ENCODE results near the gene USP13.
"Not testable (repeated sequence)": the region's sequence is repeated elsewhere in the genome, so short reads cannot be mapped to it uniquely, and the experiment has no call there.

The USP13 gene

GRCh38 chr3:179666436-179667035 is 13.7 kb downstream of the USP13 start:
- no peak for DNase-seq (ENCODE audit: low spot score in 2 of 2)

DNA sequence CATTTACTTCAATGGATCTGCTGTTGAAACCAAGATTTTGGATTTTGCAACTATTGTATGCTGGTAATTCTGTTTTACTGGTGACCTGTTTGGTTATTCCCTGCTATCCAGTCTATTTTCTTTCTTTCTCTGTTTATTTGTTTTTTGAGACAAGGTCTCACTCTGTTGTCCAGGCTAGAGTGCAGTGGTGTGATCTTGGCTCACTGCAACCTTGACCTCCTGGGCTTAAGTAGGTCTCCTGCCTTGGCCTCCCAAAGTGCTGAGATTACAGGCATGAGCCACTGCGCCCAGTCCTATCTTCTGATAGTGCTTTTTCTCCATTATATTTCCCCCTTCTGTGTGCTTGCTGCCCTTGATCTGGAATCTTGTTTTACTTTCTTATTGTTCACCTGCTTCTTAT is 15.6 kb downstream of the USP13 start:
- H3K36me3 Mint-ChIP-seq (ENCODE audit: insufficient read depth): no peaks in the 10 kb centered on the region

More at GRCh38 chr3:179666436-179667035, 13.7 kb downstream of the USP13 start:
- Mint-ChIP-seq H3K27me3 (no peaks in the 10 kb centered on the region), H3K36me3 (ENCODE audit: insufficient read depth) (no peaks in the 10 kb centered on the region), H3K9me3 (no peaks in the 10 kb centered on the region), H3K27ac (ENCODE audit: low read depth) (no peak overlapping the region), H3K4me1 (peaks cover 25% of the 10 kb centered on the region), H3K4me3 (no peak overlapping the region)
- ATAC-seq (replicated peaks; ENCODE audit: extremely low read depth, poor library complexity, severe bottlenecking): no peak

DNA sequence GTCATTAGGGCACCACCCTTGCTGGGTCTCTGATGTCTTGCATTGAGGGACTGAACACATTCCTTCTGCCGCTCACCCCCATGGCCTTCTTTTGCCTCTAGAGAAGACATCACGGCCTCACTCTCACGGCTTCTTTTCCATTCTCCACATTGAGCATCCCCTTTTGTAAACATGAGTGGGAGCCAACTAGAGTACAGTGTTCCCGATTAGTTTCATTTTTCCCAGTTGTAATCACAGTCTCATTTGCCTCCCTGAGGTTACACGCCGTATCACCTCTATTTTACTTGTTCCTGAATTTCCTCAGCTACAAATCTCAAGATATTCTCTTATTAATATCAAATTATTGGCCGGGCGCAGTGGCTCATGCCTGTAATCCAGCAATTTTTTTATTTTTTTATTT is 17.5 kb downstream of the USP13 start:
- Mint-ChIP-seq H3K36me3 (ENCODE audit: insufficient read depth) (no peaks in the 10 kb centered on the region), H3K27ac (ENCODE audit: low read depth) (no peak overlapping the region), H3K27me3 (no peaks in the 10 kb centered on the region), H3K4me3 (no peak overlapping the region), H3K9me3 (no peaks in the 10 kb centered on the region), H3K4me1 (peaks cover 14% of the 10 kb centered on the region)
- no peak for DNase-seq (ENCODE audit: low spot score in 2 of 2)
- ATAC-seq (replicated peaks; ENCODE audit: extremely low read depth, poor library complexity, severe bottlenecking): no peak

More for the DNA sequence above, 15.6 kb downstream of the USP13 start:
- Mint-ChIP-seq H3K9me3 (no peaks in the 10 kb centered on the region), H3K4me3 (no peak overlapping the region), H3K27me3 (no peaks in the 10 kb centered on the region), H3K27ac (ENCODE audit: low read depth) (no peak overlapping the region), H3K4me1 (peaks cover 25% of the 10 kb centered on the region)
- ATAC-seq (replicated peaks; ENCODE audit: extremely low read depth, poor library complexity, severe bottlenecking) (no peak), DNase-seq (ENCODE audit: low spot score in 2 of 2) (no peak)

- DNase-seq (ENCODE audit: low spot score in 2 of 2) (no peak), ATAC-seq (replicated peaks; ENCODE audit: extremely low read depth, poor library complexity, severe bottlenecking) (no peak)
- no peaks in the 10 kb centered on the region for H3K36me3 Mint-ChIP-seq (ENCODE audit: insufficient read depth)
- no peak overlapping the region for H3K27ac Mint-ChIP-seq (ENCODE audit: low read depth)
- peaks cover 8% of the 10 kb centered on the region for H3K4me1 Mint-ChIP-seq
- no peak overlapping the region for H3K4me3 Mint-ChIP-seq
- no peaks in the 10 kb centered on the region for H3K9me3 Mint-ChIP-seq
- no peaks in the 10 kb centered on the region for H3K27me3 Mint-ChIP-seq
Observed at GRCh38 chr3:179671309-179671708, 18.5 kb downstream of the USP13 start.

DNA sequence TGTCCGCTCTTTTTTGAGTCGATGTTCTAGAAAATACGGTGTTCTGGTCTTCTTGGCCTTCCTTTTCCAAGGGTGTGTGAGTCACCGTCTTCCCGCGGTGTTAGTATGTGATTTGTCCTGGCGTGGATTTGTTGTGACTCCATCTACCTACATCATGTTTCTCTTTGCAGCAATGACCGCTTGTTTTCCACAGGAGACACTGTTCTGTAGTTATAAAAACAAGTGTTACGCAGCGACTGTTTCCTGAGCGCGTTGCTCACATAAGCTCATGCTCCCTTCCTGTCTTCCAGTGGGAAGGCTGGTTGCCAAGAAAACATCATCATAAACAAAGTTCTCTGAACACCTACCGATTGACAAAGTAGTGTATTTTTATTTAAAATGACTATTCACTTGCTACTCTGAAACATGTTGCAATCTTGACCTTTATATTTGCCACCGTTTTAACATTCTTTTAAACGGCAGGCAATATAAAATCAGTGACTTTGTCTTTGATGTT is 19.0 kb downstream of the USP13 start:
- Mint-ChIP-seq H3K36me3 (ENCODE audit: insufficient read depth) (no peaks in the 10 kb centered on the region), H3K4me1 (peaks cover 8% of the 10 kb centered on the region), H3K4me3 (no peak overlapping the region), H3K27ac (ENCODE audit: low read depth) (no peak overlapping the region), H3K9me3 (no peaks in the 10 kb centered on the region), H3K27me3 (no peaks in the 10 kb centered on the region)
- ATAC-seq (replicated peaks; ENCODE audit: extremely low read depth, poor library complexity, severe bottlenecking) (no peak), DNase-seq (ENCODE audit: low spot score in 2 of 2) (no peak)

- no peaks in the 10 kb centered on the region for H3K36me3 Mint-ChIP-seq (ENCODE audit: insufficient read depth)
- no peak overlapping the region for H3K4me3 Mint-ChIP-seq
- H3K27ac Mint-ChIP-seq (ENCODE audit: low read depth): peak overlapping the region; percentile 25
- no peaks in the 10 kb centered on the region for H3K27me3 Mint-ChIP-seq
- DNase-seq (ENCODE audit: low spot score in 2 of 2) (no peak), ATAC-seq (replicated peaks; ENCODE audit: extremely low read depth, poor library complexity, severe bottlenecking) (no peak)
- no peaks in the 10 kb centered on the region for H3K9me3 Mint-ChIP-seq
- peaks cover 8% of the 10 kb centered on the region for H3K4me1 Mint-ChIP-seq
Observed at GRCh38 chr3:179672918-179673317, 20.1 kb downstream of the USP13 start.

DNA sequence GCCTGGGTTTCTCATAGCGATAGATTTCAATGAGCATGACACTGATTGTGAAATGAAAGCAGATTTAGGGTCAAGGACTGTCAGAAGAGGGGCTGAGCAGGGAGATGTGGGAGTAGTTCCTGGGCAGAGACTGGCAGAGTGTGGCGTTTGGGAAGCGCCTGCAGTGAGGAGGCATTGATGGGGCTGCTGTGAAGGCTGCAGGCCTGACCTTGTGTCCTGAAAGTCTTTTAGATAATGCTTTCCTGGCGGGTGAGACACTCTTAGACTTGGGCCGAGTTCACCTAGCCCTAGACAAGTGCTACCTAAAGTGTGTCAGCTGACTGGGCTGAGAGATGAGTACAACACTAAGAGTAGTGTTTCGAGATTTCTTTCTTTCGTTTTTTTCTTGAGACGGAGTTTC is 20.7 kb downstream of the USP13 start:
- Mint-ChIP-seq H3K4me3 (no peak overlapping the region), H3K9me3 (no peaks in the 10 kb centered on the region), H3K4me1 (peaks cover 8% of the 10 kb centered on the region), H3K27me3 (no peaks in the 10 kb centered on the region), H3K36me3 (ENCODE audit: insufficient read depth) (no peaks in the 10 kb centered on the region), H3K27ac (ENCODE audit: low read depth) (no peak overlapping the region)
- no peak for DNase-seq (ENCODE audit: low spot score in 2 of 2)
- ATAC-seq (replicated peaks; ENCODE audit: extremely low read depth, poor library complexity, severe bottlenecking): no peak

- no peaks in the 10 kb centered on the region for H3K36me3 Mint-ChIP-seq (ENCODE audit: insufficient read depth)
- H3K27me3 Mint-ChIP-seq: no peaks in the 10 kb centered on the region
- H3K9me3 Mint-ChIP-seq: no peaks in the 10 kb centered on the region
- DNase-seq (ENCODE audit: low spot score in 2 of 2): no peak
- no peak overlapping the region for H3K27ac Mint-ChIP-seq (ENCODE audit: low read depth)
- H3K4me1 Mint-ChIP-seq: peaks cover 8% of the 10 kb centered on the region
- ATAC-seq (replicated peaks; ENCODE audit: extremely low read depth, poor library complexity, severe bottlenecking): no peak
- no peak overlapping the region for H3K4me3 Mint-ChIP-seq
Observed at GRCh38 chr3:179676081-179676480, 23.2 kb downstream of the USP13 start.

GRCh38 chr3:179677884-179678283 is 25.0 kb downstream of the USP13 start:
- H3K9me3 Mint-ChIP-seq: no peaks in the 10 kb centered on the region

GRCh38 chr3:179681492-179682263 is 28.8 kb downstream of the USP13 start:
- DNase-seq (ENCODE audit: low spot score in 2 of 2): no peak
- H3K36me3 Mint-ChIP-seq (ENCODE audit: insufficient read depth): peaks cover 8% of the 10 kb centered on the region
- H3K4me3 Mint-ChIP-seq: no peak overlapping the region
- no peaks in the 10 kb centered on the region for H3K27me3 Mint-ChIP-seq
- H3K4me1 Mint-ChIP-seq: no peaks in the 10 kb centered on the region
- no peak for ATAC-seq (replicated peaks; ENCODE audit: extremely low read depth, poor library complexity, severe bottlenecking)
- no peaks in the 10 kb centered on the region for H3K9me3 Mint-ChIP-seq
- H3K27ac Mint-ChIP-seq (ENCODE audit: low read depth): peak overlapping the region; percentile 32

More at GRCh38 chr3:179677884-179678283, 25.0 kb downstream of the USP13 start:
- Mint-ChIP-seq H3K36me3 (ENCODE audit: insufficient read depth) (peaks cover 3% of the 10 kb centered on the region), H3K4me3 (no peak overlapping the region), H3K4me1 (peaks cover 4% of the 10 kb centered on the region), H3K27me3 (no peaks in the 10 kb centered on the region), H3K27ac (ENCODE audit: low read depth) (no peak overlapping the region)
- no peak for ATAC-seq (replicated peaks; ENCODE audit: extremely low read depth, poor library complexity, severe bottlenecking)
- no peak for DNase-seq (ENCODE audit: low spot score in 2 of 2)

DNA sequence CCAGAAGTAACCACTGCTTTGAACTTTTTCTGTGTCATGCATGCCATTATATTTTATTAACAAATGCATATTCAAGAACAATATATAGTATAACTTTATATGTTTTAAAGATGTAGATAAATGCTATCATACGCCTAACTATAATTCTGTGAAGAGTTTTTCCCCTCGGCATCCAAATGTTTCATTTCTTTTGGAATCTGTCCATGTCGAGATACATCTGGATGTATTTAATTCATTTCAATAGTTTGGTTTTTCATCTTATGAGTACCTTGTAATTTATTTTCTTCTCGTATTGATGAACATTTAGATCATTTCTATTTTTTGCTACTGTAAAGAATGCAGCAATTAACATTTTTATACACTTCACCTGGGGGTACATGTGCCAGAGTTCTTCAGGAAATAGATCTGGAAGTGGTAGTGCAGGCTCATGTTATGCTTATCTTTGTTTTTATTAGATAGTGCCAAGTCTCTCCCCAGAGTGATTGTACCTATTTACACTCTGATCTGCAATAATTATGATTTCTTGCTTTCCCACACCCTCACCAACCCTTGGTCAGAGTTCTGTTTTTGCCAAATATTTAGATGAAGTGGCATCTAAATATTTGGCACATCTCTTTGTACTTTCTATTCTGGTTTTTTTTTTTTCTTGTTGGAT is 29.7 kb downstream of the USP13 start:
- Mint-ChIP-seq H3K4me3 (no peak overlapping the region), H3K27ac (ENCODE audit: low read depth) (peak overlapping the region; percentile 1), H3K36me3 (ENCODE audit: insufficient read depth) (peaks cover 8% of the 10 kb centered on the region), H3K9me3 (no peaks in the 10 kb centered on the region), H3K27me3 (no peaks in the 10 kb centered on the region), H3K4me1 (no peaks in the 10 kb centered on the region)
- ATAC-seq (replicated peaks; ENCODE audit: extremely low read depth, poor library complexity, severe bottlenecking) (no peak), DNase-seq (ENCODE audit: low spot score in 2 of 2) (no peak)

DNA sequence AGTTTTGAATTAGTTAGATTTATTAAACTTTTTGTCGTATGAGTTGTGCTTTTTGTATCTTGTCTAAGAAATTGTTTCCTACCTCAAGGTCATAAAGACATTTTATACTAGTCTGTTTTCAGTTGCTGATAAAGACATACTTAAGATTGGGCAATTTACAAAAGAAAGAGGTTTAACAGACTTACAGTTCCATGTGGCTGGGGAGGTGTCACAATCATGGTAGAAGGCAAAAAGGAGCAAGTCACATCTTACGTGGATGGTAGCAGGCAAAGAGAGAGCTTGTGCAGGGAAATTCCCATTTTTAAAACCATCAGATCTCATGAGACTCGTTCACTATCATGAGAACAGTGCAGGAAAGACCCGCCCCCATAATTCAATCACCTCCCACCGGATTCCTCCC is 30.4 kb downstream of the USP13 start:
- not testable (repeated sequence) for H3K4me3 Mint-ChIP-seq; DNase-seq (ENCODE audit: low spot score in 2 of 2); ATAC-seq (replicated peaks; ENCODE audit: extremely low read depth, poor library complexity, severe bottlenecking); H3K27me3 Mint-ChIP-seq; H3K4me1 Mint-ChIP-seq; H3K36me3 Mint-ChIP-seq (ENCODE audit: insufficient read depth); H3K9me3 Mint-ChIP-seq
- H3K27ac Mint-ChIP-seq (ENCODE audit: low read depth): peak overlapping the region; percentile 1

All from central memory CD8-positive, alpha-beta T cell (primary cell).